Measurements from ENCODE around the gene CAPN13. TPM values are rescaled to one million over a fixed set of nuclear protein-coding genes. Genes with fewer than 3 reads are reported as not detected.

The CAPN13 gene
- total RNA-seq, 2 experiments from 2014 or later, result not detected

DNA sequence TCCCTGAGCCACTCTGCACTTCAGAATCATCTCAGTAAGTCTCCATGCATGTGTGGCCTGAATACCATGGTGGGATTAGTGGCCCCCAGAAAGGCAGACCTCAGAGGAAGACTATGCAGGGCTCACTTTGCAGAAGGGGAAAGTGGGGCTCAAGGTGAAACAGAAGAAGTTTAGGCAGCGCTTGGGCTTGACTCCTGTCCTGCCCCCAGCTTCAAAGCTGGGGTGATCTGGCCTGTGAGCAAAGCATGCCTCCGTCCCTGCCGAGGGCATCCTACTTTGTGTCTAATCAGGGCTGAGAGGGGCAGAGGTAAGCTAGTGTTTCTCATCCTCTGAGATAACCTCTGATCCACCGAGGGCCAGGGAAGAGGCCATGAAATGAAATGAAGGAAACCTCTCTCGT, 7.9 kb downstream of the CAPN13 start:
- Mint-ChIP-seq H3K4me1 (ENCODE audit: low read depth) (peaks cover 10% of the 10 kb centered on the region), H3K9me3 (no peaks in the 10 kb centered on the region), H3K36me3 (ENCODE audit: low read depth) (no peaks in the 10 kb centered on the region), H3K27ac (no peak overlapping the region), H3K4me3 (no peak overlapping the region), H3K27me3 (no peaks in the 10 kb centered on the region)
- TF ChIP-seq, protein P1, sequence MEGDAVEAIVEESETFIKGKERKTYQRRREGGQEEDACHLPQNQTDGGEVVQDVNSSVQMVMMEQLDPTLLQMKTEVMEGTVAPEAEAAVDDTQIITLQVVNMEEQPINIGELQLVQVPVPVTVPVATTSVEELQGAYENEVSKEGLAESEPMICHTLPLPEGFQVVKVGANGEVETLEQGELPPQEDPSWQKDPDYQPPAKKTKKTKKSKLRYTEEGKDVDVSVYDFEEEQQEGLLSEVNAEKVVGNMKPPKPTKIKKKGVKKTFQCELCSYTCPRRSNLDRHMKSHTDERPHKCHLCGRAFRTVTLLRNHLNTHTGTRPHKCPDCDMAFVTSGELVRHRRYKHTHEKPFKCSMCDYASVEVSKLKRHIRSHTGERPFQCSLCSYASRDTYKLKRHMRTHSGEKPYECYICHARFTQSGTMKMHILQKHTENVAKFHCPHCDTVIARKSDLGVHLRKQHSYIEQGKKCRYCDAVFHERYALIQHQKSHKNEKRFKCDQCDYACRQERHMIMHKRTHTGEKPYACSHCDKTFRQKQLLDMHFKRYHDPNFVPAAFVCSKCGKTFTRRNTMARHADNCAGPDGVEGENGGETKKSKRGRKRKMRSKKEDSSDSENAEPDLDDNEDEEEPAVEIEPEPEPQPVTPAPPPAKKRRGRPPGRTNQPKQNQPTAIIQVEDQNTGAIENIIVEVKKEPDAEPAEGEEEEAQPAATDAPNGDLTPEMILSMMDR (IDR thresholded peaks at IDR 0.05), result no peak
- CTCF ChIA-PET, result interaction anchor here (1.3 to 1.9 kb wide), 3 partner anchors 28 to 87 kb away, joined by 3 to 10 read pairs (median 4); no protein-coding TSS in a partner anchor
- intact Hi-C loops (cut with micrococcal nuclease), result no loop called here
- no peak for DNase-seq
- POLR2A ChIA-PET, result no interaction called here
- no peak for ATAC-seq

DNA sequence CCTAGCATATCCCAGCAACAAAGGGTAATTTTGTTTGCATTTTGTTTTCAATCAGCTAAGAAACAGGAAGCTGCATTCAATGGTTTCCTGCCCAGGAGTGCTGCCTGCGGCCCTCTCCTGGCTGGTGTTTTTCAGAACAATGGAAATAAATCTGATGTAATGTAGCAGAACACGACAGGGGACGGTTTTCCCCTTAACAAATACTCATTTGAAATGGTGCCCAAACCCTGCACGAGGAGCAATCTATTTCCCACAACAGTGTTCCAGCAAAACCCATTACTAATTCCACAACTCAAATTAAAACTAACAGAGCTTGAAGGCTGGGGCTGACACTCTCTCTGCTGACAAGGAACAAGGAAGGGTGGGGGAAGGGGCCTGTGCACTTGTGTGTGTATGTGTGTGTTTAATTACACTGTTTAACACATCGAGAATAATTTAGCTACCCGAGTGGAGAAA, 8.7 kb downstream of the CAPN13 start:
- DNase-seq, result peak; percentile 14
- Mint-ChIP-seq H3K4me1 (ENCODE audit: low read depth) (peaks cover 10% of the 10 kb centered on the region), H3K27ac (peak overlapping the region; percentile 36)

DNA sequence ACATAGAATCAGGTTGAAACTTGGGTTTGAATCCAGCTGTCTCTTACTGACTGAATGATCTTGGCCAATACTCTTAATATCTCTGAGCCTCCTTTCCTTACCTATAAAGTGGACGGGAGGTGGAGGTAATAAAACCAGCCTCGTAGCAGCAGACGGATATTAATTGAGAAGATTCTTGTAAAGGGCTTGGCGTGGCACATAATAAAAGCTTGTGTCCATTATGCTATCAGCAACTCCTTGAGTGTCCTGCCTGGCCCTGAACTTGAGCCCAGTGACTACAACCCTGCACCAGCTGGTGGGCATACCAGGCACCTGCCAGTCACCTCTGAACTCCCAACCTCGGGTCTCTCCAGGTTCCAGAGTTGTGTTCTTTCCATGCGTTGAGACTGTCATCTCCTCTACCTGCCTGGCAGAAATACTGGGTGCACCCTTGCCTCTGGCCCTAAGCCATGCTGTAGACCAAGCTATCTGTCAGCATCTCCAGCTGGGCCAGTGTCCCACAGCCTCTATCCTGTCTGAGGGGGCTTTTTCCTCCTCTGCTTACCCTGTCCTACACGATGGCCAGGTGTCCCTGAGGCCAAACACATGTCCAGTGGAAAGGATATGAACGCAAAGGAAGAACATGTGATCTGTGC, 9.7 kb downstream of the CAPN13 start:
- POLR2A ChIA-PET, result no interaction called here
- CTCF ChIA-PET, result interaction anchor here (0.8 to 1.0 kb wide), 2 partner anchors 84 to 633 kb away, joined by 3 read pairs; no protein-coding TSS in a partner anchor
- Mint-ChIP-seq H3K27me3 (no peaks in the 10 kb centered on the region), H3K4me3 (no peak overlapping the region), H3K4me1 (ENCODE audit: low read depth) (peaks cover 10% of the 10 kb centered on the region), H3K36me3 (ENCODE audit: low read depth) (no peaks in the 10 kb centered on the region), H3K9me3 (no peaks in the 10 kb centered on the region), H3K27ac (no peak overlapping the region)
- TF ChIP-seq, protein P1 (IDR thresholded peaks at IDR 0.05), result no peak
- DNase-seq, result no peak
- intact Hi-C loops (cut with micrococcal nuclease), result no loop called here
- ATAC-seq, result no peak

More for the DNA sequence above, 8.7 kb downstream of the CAPN13 start:
- Mint-ChIP-seq H3K36me3 (ENCODE audit: low read depth) (no peaks in the 10 kb centered on the region), H3K4me3 (no peak overlapping the region), H3K9me3 (no peaks in the 10 kb centered on the region), H3K27me3 (no peaks in the 10 kb centered on the region)
- POLR2A ChIA-PET, result no interaction called here
- peak; percentile 37 for ATAC-seq
- CTCF ChIA-PET, result interaction anchor here (0.8 to 1.9 kb wide), 5 partner anchors 28 to 634 kb away, joined by 3 to 10 read pairs (median 3); no protein-coding TSS in a partner anchor
- TF ChIP-seq, protein P1 (IDR thresholded peaks at IDR 0.05), result no peak
- intact Hi-C loops (cut with micrococcal nuclease), result no loop called here

DNA sequence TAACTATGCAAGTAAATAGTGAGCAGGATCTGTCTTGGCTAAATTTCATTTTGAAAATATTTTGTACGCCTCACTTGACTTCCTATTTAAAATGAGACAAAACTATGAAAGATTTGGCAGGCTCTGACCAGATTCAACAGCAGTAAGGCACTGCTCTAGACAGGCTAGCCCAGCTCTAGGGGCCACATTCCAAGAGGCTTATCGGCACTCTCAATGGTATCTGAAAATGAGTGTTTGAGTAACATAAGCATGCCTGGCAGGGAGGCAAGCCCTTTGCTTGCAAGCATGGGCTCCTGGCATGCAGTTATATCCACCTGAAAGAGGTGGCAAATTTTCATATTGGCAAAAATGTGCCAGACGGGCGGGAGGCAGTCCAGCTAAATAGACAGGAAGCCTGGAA, 10.5 kb downstream of the CAPN13 start:
- TF ChIP-seq, protein P1 (IDR thresholded peaks at IDR 0.05), result no peak
- peaks cover 10% of the 10 kb centered on the region for H3K4me1 Mint-ChIP-seq (ENCODE audit: low read depth)
- H3K4me3 Mint-ChIP-seq, result no peak overlapping the region
- CTCF ChIA-PET, result no interaction called here
- POLR2A ChIA-PET, result no interaction called here
- H3K27ac Mint-ChIP-seq, result no peak overlapping the region
- H3K36me3 Mint-ChIP-seq (ENCODE audit: low read depth), result no peaks in the 10 kb centered on the region
- DNase-seq, result no peak
- peaks cover 3% of the 10 kb centered on the region for H3K27me3 Mint-ChIP-seq
- intact Hi-C loops (cut with micrococcal nuclease), result no loop called here
- H3K9me3 Mint-ChIP-seq, result no peaks in the 10 kb centered on the region
- no peak for ATAC-seq

DNA sequence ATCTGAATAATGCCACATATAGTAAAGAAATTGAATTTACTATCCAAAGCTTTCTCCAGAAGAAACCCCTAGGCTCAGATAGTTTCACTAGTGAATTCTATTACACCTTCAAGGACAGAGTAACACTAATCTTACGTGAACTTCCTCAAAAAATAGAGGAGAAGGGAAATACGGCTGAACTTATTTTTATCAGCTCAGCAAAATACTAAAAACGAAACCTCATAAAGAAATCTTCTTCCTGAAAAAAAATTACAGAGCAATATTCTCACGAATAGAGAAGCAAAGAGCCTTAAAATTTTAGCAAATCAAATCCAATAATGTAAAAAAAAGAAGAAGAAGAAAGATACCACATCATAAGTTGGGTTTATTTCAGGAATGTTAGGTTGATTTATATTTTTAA, 14.7 kb downstream of the CAPN13 start:
- ATAC-seq (no peak), DNase-seq (no peak)
- H3K27me3 Mint-ChIP-seq, result peaks cover 10% of the 10 kb centered on the region
- H3K9me3 Mint-ChIP-seq, result no peaks in the 10 kb centered on the region
- TF ChIP-seq, protein P1 (IDR thresholded peaks at IDR 0.05), result no peak
- intact Hi-C loops (cut with micrococcal nuclease), result no loop called here
- no peaks in the 10 kb centered on the region for H3K36me3 Mint-ChIP-seq (ENCODE audit: low read depth)
- no peak overlapping the region for H3K27ac Mint-ChIP-seq
- no peak overlapping the region for H3K4me3 Mint-ChIP-seq
- H3K4me1 Mint-ChIP-seq (ENCODE audit: low read depth), result no peaks in the 10 kb centered on the region
- CTCF ChIA-PET, result no interaction called here
- POLR2A ChIA-PET, result no interaction called here
